Retinal pigment epithelial cell (primary cell): ENCODE data around the gene TMEM156.
"Not testable (repeated sequence)": the region's sequence is repeated elsewhere in the genome, so short reads cannot be mapped to it uniquely, and the experiment has no call there.

Experiments used
- DNase-seq: peaks from one replicate; pipeline ENCODE4 v3.0.0-alpha.2; 2010; ENCODE audit warnings: low read depth
- H3K4me3 ChIP-seq: 2 replicates; pipeline ENCODE4 v1.5.1; 2011; ENCODE audit warnings: mild to moderate bottlenecking, low read length, control low read depth, moderate library complexity
- CTCF ChIP-seq: conservative IDR thresholded peaks from 2 replicates; pipeline ENCODE4 v1.5.1; 2011; ENCODE audit warnings: low read depth, low read length, control low read depth, inconsistent platforms

TMEM156 gene

DNA sequence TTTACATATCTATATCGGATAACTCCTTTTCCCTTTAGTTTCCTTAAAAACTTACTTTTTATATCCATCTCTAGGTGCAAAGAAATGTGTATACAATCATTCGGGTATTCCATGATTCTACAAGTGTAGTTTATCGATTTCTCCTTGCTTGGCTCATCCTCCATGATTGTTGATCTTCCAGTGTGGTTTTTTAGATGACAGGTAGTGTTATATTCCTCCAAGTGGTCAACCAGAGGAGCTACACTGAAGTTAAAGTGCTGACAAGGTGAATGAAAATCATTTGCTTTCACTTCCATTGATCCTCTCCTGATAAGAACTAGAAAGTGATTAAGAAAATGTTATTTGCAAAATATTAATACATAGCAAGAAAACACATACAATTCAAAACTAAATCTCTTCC, 38.5 kb downstream of the TMEM156 start:
- no peak for DNase-seq

GRCh38 chr4:38990241-38990640, 42.0 kb downstream of the TMEM156 start:
- DNase-seq: no peak
- no peak overlapping the region for H3K4me3 ChIP-seq
- no peak for TF ChIP-seq CTCF

More for the DNA sequence above, 38.5 kb downstream of the TMEM156 start:
- TF ChIP-seq CTCF: no peak
- no peak overlapping the region for H3K4me3 ChIP-seq

DNA sequence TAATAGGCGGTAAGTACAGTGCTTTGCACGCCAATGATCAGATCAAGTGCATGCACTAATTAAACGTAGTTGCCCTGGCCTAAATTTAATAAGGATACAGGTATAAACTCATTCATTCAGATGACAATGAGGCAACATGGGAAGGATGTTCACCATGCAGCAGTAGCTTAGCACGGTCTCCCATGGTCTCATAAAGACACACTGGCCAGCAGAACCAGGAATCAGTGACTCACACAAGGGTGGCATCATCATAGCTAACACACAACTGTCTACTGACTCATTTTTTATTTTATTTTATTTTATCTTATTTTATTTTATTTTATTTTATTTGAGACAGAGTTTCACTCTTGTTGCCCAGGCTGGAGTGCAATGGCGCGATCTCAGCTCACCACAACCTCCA, 42.7 kb downstream of the TMEM156 start:
- H3K4me3 ChIP-seq: no peak overlapping the region
- TF ChIP-seq CTCF: no peak
- no peak for DNase-seq

- H3K4me3 ChIP-seq, DNase-seq: not testable (repeated sequence)
Measured at GRCh38 chr4:38988353-38988752, 43.9 kb downstream of the TMEM156 start.

GRCh38 chr4:38987491-38987890, 44.7 kb downstream of the TMEM156 start:
- DNase-seq: no peak
- H3K4me3 ChIP-seq: no peak overlapping the region
- no peak for TF ChIP-seq CTCF

- no peak overlapping the region for H3K4me3 ChIP-seq
- no peak for DNase-seq
- no peak for TF ChIP-seq CTCF
Measured at GRCh38 chr4:38985410-38986100, 46.7 kb downstream of the TMEM156 start.

DNA sequence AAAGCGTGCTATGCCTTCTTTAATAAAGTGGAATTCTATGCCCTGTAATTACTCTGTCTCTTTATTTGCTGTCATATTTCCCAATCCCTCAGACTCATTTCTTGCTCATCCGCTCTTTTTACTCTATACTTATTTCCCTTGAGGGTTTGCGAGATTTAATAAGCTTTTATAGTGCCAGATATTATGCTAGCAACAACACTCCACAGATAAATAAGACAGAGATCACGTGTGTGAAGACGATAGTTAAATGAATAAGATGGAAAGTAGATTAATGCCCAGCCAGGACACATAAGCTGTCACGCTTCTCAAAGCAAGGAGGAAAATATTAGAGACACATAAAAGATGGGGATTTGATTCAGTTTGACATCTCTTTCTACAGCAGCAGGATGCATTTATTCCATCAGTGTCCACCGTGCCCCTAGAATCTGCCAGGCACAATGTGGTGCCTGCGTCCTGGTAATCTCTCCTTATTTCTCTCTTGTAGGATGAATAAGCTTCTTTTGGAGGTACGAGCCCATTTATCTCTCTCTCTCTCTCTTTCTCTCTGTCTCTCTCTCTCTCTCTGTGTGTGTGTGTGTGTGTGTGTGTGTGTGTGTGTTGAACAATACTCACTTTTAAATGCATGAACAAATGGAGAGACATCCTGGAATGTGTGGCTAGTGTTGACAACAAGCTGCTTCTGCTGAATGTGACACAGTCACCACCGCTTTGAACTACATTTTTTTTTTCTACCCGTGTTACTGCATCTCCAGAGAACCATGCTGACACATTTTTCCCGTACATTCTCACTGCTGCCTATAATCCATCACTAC, 48.2 kb downstream of the TMEM156 start:
- TF ChIP-seq CTCF: no peak
- H3K4me3 ChIP-seq: no peak overlapping the region

More for the DNA sequence above, 48.2 kb downstream of the TMEM156 start:
- no peak for DNase-seq
